Germinal center (tissue), 1 donor: ENCODE measurements around the gene TSC2.
"Not testable (repeated sequence)": the region's sequence is repeated elsewhere in the genome, so short reads cannot be mapped to it uniquely, and the experiment has no call there.

Source experiments
- DNase-seq: peaks from one replicate; pipeline ENCODE4 v3.0.0; 2012; ENCODE audit warnings: mixed read lengths, low spot score

TSC2 gene

DNA sequence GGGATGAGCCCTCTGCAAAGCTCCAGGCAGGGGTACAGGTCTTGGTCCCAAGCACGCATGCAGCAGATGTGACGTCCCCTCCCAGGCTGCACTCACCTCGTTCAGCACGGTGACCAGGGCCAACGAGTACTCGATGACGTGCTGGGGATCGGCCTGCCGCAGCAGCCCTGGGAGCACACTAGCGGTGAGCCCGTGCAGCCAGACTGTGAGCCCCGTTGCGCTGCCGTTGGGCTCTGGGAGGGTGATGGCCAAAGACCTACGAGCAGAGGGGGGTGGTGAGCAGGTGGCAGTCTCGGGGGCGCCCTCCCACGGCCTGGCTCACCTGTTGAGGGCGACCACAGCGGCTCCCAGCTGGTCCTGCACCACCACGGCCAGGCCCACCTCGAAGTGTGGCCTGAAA, 58.0 kb downstream of the TSC2 start:
- DNase-seq: not testable (repeated sequence)

DNA sequence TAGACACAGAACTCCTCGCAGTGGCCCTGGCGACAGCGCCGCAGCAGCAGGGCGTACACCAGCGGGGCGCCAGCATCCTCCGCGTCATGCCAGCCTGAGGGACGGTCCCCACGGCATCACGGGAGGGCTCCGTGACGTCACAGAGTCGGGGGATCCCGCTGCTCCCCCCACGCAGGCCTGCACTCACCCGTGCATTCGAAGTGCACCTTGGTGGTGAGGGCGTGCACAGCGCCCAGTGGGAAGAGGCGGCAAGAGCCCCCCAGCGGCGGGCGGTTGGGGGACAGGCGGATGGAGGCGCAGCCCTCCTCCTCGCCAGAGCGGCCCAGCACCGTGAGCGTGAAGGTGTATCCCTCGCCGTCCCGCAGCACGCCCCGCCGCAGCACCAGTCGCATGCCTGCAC, 58.4 kb downstream of the TSC2 start:
- not testable (repeated sequence) for DNase-seq

DNA sequence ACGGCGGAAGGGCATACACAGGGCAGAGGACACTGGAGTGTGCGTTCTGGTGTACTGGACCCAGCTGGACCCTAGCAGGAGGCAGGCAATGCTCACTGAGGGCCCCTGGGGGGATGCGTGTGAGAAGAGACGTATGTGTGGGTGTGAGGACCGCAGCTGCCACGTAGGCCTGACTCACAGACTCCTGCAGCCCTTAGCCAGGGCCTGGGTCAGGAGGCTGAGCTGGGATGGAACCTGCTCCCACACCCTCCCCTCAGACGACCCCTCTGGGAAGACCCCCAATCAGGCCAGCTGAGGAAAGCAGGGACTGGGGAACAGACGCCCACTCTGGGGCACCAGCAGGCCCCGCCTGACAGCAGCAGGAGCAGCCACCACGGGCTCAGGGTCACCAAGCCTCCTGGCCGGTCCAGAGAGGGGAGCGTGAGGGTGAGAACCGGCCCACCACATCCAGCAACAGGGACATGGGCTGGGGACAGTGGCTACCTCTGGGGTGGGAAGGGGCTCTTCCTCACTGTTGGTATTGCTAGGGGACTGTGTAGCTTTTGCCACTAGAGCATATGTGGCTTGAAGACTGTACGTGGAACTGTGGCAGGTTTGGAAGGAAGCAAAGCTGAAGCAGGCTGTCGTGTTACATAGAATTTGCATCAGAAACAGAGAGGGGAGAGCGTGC, 59.5 kb downstream of the TSC2 start:
- DNase-seq: not testable (repeated sequence)

DNA sequence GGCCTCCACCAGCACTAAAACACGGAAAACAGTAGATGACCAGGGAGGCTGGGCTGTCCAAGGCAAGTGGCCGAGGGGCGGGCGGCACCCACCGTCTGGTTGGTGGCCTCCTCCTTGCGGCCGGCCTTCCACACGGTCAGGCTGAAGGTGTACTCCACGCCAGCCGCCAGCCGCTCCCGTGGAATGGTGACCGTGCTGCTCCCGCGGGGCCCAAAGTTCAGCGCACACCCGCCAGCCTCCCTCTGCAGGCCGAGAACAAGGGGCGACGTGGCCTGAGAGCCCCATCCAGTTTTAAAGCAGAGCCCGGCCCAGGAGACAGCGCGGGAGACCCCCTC, 60.0 kb downstream of the TSC2 start:
- DNase-seq: not testable (repeated sequence)

DNA sequence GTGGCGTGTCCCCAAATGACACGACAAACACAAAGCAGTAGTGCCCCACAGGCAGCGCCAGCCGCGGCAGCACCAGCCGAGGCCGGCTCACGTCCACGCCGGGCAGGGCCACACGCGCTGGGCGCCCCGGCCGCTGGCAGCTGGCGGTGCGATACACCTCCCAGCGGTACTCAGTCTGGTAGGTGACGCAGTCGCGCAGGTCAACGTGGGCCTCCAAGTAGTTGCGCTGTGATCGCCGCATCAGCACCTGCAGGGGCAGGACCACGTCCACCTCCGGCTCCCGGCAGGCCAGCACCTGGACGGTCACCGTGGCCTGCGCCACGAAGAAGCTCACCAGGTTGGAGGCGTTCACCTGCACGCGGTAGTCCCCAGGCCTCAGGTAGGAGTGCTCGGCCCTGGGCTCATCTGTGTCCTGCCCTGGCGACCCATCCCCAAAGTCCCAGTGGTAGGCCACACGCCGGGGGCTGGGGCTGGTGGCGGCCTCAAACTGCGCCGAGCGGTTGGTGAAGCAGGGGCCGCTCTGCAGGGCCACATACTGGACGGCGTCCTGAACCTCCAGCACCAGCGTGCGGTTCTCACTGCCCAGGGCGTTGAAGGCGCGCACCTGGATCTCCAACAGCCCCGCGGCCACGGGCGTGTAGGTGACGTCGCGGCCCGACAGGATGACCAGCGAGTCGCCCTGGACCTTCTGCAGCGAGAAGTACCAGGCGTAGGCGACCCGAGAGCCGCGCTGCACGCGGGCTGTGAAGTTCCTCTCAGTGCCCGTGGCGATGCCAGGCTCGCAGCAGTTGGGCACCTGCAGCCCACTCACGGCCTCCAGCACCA, 60.9 kb downstream of the TSC2 start:
- DNase-seq: not testable (repeated sequence)

DNA sequence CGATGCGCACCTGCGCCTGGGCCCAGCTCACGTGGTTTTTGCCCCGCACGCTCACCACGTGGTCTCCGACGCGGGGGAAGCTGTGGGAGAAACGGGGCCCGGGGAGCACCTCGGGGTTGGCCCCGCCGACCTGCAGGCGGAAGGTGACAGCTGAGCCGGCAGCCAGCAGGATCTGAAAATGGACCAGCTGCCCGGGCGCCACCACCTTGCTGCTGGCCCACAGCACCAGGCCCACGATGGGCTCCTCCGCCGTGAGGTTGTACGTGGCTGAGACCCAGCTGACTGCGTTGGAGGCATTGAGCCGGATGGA, 61.4 kb downstream of the TSC2 start:
- not testable (repeated sequence) for DNase-seq

DNA sequence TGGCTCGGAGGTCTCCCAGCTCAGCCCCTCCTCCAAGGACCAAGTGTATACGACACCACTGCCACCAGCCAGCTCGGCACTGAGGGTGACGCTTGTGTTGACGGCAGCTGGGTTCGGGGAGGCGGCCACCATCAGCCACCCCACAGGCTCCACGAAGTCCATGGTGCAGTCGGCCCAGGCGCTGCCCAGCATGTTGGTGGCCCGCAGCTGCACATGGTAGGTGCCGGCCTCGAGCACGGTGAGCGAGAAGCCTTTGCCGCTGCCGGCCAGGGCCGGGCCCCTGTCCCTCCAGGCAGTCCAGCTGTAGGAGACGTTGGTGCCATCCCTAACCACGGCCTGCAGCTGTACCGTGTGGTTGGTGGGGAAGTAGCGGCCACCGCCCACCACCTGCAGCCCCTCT, 62.1 kb downstream of the TSC2 start:
- DNase-seq: not testable (repeated sequence)

DNA sequence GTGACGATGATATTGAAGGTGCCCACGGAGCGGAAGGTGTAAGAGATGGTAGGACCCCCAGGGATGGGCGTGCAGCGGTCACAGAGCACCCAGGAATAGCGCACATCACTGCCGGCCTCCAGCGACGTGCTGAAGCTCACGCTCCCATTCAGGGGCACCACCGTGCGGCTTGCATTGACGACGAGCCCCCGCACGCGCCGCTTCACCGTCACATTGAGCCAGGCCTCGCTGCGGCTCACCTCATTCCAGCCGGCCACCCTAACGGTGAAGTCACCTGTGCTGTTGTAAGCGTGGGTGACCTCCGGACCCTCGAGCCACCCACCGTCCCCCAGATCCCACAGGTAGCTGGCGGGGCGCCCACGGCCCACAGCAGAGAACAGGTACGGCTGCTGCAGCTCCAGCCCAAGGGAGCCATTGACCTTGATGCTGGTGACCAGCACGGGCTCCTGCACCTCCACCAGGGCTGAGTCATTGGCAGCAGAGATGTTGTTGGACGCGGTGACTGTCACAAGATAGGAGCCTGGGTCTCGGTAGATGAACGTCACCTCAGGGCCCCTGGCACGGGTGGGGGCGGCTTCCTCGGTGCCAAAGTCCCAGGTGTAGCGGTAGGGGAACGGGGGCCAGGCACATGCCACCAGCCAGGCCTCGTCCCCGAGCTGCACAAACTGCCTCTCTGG, 62.7 kb downstream of the TSC2 start:
- not testable (repeated sequence) for DNase-seq

DNA sequence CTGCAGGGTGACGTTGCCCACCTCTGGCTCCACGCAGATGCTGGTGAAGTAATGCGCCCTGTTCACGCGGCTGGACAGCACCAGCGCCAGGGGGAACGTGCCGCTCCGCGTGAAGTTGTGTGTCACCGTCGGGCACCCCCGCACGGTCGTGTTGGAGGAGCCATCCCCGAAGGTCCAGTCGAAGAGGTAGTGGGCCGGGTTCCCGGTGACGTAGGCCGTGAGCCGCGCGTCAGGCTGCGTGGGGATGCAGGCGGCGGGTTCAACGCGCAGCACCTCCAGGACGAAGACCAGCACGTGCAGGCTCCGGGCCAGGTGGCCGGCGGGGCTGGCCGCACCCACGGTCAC, 63.2 kb downstream of the TSC2 start:
- DNase-seq: not testable (repeated sequence)

DNA sequence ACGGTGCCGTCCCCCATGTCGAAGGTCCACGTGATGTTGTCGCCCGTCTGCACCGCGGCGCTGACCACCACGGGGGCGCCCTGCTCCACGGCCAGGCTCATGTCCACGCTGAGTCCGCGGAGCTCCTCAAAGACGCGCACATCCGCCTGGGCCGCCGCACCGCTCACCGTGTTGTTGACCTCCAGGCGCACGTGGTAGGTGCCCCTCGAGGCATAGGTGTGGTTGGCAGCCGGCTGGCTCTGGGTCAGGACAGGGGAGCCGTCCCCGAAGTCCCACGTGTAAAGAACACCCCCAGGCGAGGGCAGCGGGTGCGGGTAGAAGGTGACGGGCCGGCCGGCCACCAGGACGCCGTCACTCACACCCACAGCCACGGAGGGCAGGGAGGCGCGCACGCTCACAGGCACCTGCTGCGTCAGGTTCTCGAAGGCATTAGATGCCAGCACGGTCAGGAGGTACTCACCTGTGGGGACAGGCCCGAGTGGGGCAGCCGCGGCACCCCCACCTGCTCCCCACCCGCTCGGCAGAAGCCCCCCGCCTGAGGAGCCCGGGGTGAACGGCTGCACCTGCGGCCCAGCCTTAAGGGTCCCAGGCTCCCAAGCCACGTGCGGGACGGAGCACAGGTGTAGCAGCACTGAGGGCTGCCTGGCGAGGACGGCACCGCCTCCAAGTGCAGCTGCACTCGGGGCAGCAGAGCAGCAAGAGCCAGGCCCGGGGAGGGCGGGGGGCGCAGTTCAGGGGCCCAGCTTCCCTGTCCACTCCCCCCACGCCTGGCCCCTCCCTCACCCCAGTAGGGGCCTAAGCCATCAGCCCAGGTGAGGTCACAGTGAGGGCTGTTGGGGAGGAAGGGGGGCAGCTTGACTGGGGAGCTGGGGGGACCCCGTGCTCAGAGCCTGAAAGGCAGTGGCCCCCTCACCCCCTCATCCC, 63.9 kb downstream of the TSC2 start:
- DNase-seq: not testable (repeated sequence)

DNA sequence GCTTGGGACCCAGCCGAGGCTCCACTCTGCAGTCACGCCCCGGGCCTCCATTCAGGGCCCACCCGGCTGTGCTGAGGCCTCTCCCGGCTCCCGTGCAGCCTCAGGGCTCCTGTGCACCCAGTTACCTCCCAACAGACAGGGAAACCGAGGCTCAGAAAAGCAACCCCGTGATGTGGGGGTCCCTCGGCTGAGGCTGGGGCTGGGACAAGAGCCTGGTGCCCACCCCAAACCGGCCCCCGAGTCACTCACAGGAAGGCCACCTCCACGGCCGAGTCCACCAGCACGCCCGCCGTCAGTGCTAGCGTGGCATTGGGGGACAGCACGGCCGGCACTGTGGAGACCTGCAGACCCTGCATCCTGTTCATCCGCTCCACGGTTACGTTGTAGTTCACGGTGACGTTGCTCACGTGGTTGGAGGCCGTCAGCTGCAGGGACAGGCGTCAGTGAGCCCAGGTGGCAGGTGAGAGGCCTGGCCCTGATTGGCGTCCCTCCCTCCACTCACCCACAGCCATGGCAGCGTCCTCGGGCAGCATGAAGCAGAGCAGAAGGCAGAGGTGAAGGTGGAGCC, 64.8 kb downstream of the TSC2 start:
- DNase-seq: not testable (repeated sequence)

DNA sequence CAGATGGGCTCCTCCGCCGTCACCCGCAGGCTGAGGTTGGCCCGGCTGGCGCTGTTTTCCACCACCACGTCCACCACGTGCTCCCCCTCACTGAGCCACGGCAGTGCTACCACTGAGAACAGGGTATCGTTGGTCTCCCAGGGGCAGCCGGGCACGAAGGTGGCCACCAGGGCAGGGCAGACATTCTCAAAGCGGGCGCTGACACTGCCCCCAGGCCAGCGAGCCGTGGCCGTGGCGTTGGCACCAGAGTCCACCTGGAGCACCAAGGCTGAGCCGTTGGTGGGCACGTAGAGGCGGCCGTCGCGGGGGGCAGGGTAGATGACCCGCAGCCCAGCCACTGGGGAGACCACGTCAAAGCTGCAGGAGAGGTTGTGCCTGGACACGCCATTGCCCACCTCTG, 66.4 kb downstream of the TSC2 start:
- not testable (repeated sequence) for DNase-seq

DNA sequence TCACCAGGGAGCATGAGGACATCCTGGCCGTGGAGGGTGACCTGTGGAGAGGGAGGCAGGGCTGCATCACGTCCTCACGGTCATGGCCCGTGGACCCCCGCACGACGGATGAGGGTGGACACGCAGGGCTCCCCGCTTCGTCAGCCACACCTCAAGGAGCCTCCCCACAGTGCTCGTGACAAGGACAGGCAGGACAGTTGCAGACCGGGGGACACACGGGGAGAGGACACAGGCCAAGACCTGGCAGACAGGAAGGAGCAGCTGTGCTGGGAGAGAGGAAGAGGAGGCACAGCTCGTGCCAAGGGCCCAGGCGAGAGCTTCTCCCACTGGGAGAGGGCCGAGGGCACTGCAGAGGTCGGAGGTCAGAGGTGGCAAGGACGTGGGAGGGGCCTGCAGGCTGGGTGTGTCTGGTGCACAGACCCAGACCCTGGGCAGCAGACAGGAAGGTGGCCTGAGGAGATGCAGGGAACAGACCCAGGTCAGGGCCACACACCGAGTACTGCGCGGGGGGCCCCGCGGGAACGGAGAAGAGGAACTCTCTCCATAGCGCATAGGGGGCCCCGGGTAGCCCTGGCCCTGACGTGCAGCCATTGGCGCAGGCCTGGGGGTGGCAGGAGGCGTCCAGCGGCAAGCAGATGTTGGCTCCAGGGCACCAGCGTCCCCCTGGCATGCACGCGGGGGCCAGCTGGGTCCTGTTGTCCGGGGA, 67.3 kb downstream of the TSC2 start:
- not testable (repeated sequence) for DNase-seq

DNA sequence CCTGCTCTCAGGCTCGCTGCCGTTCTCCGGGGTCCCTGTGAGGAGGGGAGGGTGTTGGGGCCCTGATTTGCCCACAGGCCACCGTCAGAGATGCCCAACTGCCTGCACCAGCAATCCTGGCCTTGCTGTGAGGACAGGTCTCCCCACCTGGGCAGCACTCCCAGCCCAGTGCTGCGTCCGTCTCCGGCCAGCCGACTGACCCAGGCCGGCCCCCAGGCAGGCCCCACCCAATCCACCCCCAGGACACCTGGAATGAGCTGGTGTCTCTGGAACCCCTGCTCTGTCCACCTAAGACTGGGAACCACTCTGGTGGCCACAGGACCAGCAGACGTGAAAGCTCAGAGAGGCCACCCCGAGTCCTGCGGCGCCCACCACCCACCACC, 67.8 kb downstream of the TSC2 start:
- DNase-seq: no peak

DNA sequence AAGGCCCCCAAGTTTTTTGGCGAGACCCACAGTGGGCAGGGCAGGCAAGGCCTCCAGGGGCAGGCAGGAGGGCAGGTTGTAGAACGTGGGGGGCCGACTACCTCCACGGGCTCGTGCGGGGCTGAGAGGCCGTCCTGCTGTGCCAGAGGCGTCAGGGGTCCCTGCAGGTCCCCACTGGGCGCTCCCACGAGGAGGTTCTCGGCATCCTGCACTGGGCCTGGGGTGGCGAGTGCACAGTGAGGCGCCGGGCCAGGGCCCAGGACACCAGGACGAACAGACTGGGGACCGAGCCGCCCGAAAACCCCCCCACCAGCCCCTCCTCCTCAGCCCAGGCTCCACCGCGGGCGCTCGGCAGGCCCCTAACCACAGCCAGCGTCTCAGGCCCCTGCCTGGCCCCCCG, 68.6 kb downstream of the TSC2 start:
- not testable (repeated sequence) for DNase-seq

DNA sequence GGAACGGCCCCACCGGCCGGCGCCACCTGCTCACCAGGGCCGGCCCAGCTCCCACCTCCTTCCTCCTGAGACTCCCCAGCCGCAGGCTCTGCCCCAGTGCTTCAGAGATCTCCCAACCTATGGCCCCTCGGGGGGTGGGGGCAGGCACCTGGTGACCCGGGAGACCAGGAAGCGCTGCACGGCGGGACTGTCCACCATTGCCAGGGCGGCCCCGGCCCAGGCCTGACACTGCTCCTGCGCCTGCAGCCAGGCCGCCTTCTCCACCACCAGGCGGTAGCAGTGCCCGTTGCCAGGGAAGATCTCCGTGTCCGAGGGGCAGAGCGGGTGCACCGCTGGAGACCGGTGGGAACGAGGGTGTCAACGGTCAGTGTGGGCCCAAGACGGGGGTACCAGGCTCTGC, 69.6 kb downstream of the TSC2 start:
- not testable (repeated sequence) for DNase-seq

DNA sequence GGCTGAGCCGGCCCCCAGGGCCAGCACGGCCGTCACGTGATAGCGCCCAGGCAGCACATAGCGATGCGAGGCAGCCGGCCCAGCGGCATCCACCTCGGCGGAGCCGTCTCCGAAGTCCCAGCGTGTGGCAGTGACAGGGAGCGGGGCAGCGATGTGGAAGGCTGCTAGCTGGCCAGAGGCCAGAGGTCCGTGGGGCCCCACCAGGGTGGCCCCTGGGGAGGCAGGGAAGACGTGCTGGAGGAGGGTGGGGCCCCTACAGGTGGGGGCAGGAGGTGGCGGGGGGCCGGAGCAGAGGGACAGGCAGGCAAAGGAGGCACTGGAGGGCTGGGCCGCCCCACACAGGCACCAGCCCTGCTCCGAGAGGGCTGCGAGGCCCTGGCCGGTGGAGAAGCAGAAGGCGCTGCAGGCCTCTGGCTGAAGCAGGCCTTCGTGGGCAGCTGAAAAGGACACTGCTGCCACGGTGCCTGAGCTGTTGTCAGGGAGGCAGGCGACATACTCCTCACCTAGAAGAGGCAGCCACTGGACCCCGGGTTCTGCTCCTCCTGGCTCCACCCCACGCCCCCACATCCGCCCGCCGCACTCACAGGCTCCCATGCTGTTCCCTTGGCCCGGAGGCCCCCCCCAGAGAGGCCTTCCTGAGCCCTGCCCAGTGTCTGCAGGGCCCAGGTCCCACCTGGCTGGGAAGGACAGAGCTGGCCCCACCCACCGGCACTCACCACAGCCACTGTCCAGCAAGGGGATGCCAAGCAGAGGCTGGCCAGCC, 70.4 kb downstream of the TSC2 start:
- not testable (repeated sequence) for DNase-seq

DNA sequence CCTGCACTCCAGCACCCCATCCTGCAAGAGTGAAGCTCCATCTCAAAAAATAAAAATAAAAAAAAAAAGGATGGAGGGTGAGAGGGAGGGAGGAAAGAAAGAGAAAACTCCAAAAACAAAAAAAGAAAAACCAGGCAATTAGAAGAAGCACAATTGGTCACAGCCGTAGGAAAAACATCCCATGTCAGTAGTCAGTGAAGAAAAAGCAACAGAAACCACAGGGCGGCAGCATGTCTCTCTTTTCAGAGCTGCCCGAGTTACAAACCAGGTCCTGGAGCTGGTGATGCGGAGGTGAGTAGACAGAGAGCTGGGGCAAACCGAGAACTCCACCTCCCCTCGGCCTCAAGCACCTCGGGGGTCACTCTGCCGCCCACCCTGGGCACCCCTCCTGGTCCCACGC, 73.5 kb downstream of the TSC2 start:
- not testable (repeated sequence) for DNase-seq

DNA sequence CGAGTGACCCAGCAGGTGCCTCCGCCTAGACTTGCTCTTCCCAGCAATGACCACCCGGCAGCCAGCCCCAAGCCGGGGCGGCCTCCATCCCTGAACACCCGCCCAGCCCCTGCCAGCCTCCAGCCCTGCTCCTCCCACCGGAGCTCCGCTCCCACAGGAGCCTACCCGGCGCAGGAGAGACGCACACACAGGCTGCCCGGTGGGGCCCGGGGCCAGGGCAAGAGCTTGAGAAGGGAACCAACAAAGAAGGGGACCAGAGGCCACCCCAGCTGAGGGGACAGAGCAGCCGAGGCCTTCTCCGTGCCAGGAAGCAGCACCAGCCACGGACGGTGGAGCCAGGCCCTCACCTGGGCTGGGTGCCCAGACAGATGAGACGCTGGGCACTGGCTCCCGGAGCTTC, 74.1 kb downstream of the TSC2 start:
- no peak for DNase-seq

DNA sequence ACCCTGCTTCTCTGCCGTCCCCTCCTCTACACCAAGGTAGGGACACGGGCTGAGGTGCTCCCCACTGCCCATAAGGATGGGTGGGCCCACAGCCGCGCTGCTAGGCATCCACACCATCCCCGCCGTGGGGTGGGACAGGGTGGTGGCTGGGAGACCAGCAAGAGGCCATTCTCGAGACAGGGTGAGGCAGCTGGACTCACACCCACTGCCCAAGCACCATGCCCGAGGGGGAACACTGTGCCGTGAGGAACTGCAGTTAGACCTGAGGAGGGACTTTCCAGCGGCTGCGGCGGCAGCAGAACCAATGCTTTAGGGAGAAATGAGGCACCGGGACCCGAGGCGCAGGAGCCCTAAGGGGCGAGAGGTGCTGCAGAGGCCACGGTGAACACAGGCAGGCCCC, 74.6 kb downstream of the TSC2 start:
- no peak for DNase-seq
